ENCODE measurements around the gene G3BP1. TPM values are rescaled to one million over a fixed set of nuclear protein-coding genes. Genes with fewer than 3 reads are reported as not detected.

G3BP1 gene
- total and polyA plus RNA-seq, 2 donors (not counting 1 experiment from before 2014, with no cell fraction given), result 68.2 to 132 TPM

DNA sequence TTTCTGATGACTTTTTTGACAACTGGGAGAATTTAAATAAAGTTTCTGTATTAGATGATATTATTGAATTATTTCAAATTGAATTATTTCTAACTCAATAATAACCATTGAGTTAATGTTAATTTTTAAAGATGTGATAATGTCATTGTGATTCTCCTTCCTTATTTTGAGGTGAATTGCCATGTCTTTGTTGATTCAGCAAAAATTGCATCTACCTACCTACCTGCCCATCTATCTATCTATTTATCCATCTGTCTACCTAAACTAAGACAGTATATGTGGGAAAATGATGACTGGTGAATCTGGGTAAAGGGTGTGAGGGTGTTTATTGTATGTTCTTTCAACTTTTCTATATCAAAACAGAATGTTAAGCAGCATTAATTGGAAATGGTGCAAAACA lies 75.0 kb downstream of the G3BP1 start:
- H2AFZ ChIP-seq (ENCODE audit: low read length), result no peak overlapping the region
- TF ChIP-seq CTCF (conservative IDR thresholded peaks at IDR 0.05 in 1 of 2, IDR thresholded peaks at IDR 0.05 in 1 of 2; ENCODE audit: low read depth in 1 of 2, low read length in 2 of 2) (no peak), EZH2 (IDR thresholded peaks at IDR 0.05; ENCODE audit: low read length, missing control alignments) (no peak)
- no peak overlapping the region for H3K9ac ChIP-seq (ENCODE audit: insufficient read depth, low read length)
- H3K4me2 ChIP-seq (ENCODE audit: extremely low read depth, insufficient read depth, low read length), result no peak overlapping the region
- H4K20me1 ChIP-seq (ENCODE audit: control insufficient read depth, extremely low read depth, insufficient read depth, low read length), result no peaks in the 10 kb centered on the region
- H3K4me1 ChIP-seq (ENCODE audit: control insufficient read depth, extremely low read depth, insufficient read depth, low read length), result no peaks in the 10 kb centered on the region
- H3K9me3 ChIP-seq (ENCODE audit: control insufficient read depth, insufficient read depth, low read depth, low read length), result no peaks in the 10 kb centered on the region
- no peaks in the 10 kb centered on the region for H3K36me3 ChIP-seq (ENCODE audit: control insufficient read depth, insufficient read depth, low read length)
- H3K79me2 ChIP-seq (ENCODE audit: control insufficient read depth, insufficient read depth, low read length), result no peaks in the 10 kb centered on the region
- DNase-seq (ENCODE audit: low read depth in 2 of 2), result no peak
- H3K27me3 ChIP-seq (ENCODE audit: control insufficient read depth, insufficient read depth, low read length), result no peaks in the 10 kb centered on the region
- H3K27ac ChIP-seq (ENCODE audit: insufficient read depth, low read length), result no peak overlapping the region
- no peak overlapping the region for H3K4me3 ChIP-seq (replicated peaks in 1 of 4; ENCODE audit: control extremely low read depth in 1 of 4, insufficient read depth in 1 of 4, low read depth in 3 of 4, low read length in 4 of 4)

GRCh38 chr5:151847871-151848270 lies 76.1 kb downstream of the G3BP1 start:
- Histone ChIP-seq H3K9ac (ENCODE audit: insufficient read depth, low read length) (no peak overlapping the region), H3K4me3 (replicated peaks in 1 of 4; ENCODE audit: control extremely low read depth in 1 of 4, insufficient read depth in 1 of 4, low read depth in 3 of 4, low read length in 4 of 4) (no peak overlapping the region), H3K4me2 (ENCODE audit: extremely low read depth, insufficient read depth, low read length) (no peak overlapping the region), H3K27ac (ENCODE audit: insufficient read depth, low read length) (no peak overlapping the region), H3K36me3 (ENCODE audit: control insufficient read depth, insufficient read depth, low read length) (no peaks in the 10 kb centered on the region), H3K9me3 (ENCODE audit: control insufficient read depth, insufficient read depth, low read depth, low read length) (no peaks in the 10 kb centered on the region), H2AFZ (ENCODE audit: low read length) (no peak overlapping the region), H3K27me3 (ENCODE audit: control insufficient read depth, insufficient read depth, low read length) (no peaks in the 10 kb centered on the region), H4K20me1 (ENCODE audit: control insufficient read depth, extremely low read depth, insufficient read depth, low read length) (no peaks in the 10 kb centered on the region), H3K79me2 (ENCODE audit: control insufficient read depth, insufficient read depth, low read length) (no peaks in the 10 kb centered on the region), H3K4me1 (ENCODE audit: control insufficient read depth, extremely low read depth, insufficient read depth, low read length) (no peaks in the 10 kb centered on the region)
- no peak for TF ChIP-seq EZH2 (IDR thresholded peaks at IDR 0.05; ENCODE audit: low read length, missing control alignments)
- TF ChIP-seq CTCF (conservative IDR thresholded peaks at IDR 0.05 in 1 of 2, IDR thresholded peaks at IDR 0.05 in 1 of 2; ENCODE audit: low read depth in 1 of 2, low read length in 2 of 2), result no peak
- DNase-seq (ENCODE audit: low read depth in 2 of 2), result no peak

GRCh38 chr5:151855701-151856100 lies 83.9 kb downstream of the G3BP1 start:
- no peaks in the 10 kb centered on the region for H4K20me1 ChIP-seq (ENCODE audit: control insufficient read depth, extremely low read depth, insufficient read depth, low read length)
- H3K79me2 ChIP-seq (ENCODE audit: control insufficient read depth, insufficient read depth, low read length), result no peaks in the 10 kb centered on the region
- no peak overlapping the region for H3K4me2 ChIP-seq (ENCODE audit: extremely low read depth, insufficient read depth, low read length)
- no peaks in the 10 kb centered on the region for H3K4me1 ChIP-seq (ENCODE audit: control insufficient read depth, extremely low read depth, insufficient read depth, low read length)
- no peak overlapping the region for H2AFZ ChIP-seq (ENCODE audit: low read length)
- no peak overlapping the region for H3K9ac ChIP-seq (ENCODE audit: insufficient read depth, low read length)
- no peaks in the 10 kb centered on the region for H3K9me3 ChIP-seq (ENCODE audit: control insufficient read depth, insufficient read depth, low read depth, low read length)
- no peaks in the 10 kb centered on the region for H3K27me3 ChIP-seq (ENCODE audit: control insufficient read depth, insufficient read depth, low read length)
- H3K36me3 ChIP-seq (ENCODE audit: control insufficient read depth, insufficient read depth, low read length), result no peaks in the 10 kb centered on the region
- TF ChIP-seq CTCF (conservative IDR thresholded peaks at IDR 0.05 in 1 of 2, IDR thresholded peaks at IDR 0.05 in 1 of 2; ENCODE audit: low read depth in 1 of 2, low read length in 2 of 2) (no peak), EZH2 (IDR thresholded peaks at IDR 0.05; ENCODE audit: low read length, missing control alignments) (no peak)
- no peak for DNase-seq (ENCODE audit: low read depth in 2 of 2)
- no peak overlapping the region for H3K4me3 ChIP-seq (replicated peaks in 1 of 4; ENCODE audit: control extremely low read depth in 1 of 4, insufficient read depth in 1 of 4, low read depth in 3 of 4, low read length in 4 of 4)
- H3K27ac ChIP-seq (ENCODE audit: insufficient read depth, low read length), result no peak overlapping the region
